ENCODE data around the gene CCDC8. TPM values are rescaled to one million over a fixed set of nuclear protein-coding genes. Genes with fewer than 3 reads are reported as not detected.
"Not testable (repeated sequence)": the region's sequence is repeated elsewhere in the genome, so short reads cannot be mapped to it uniquely, and the experiment has no call there.

CCDC8 gene
- total RNA-seq, 1 donor from 2014 or later: under 0.01 TPM

DNA sequence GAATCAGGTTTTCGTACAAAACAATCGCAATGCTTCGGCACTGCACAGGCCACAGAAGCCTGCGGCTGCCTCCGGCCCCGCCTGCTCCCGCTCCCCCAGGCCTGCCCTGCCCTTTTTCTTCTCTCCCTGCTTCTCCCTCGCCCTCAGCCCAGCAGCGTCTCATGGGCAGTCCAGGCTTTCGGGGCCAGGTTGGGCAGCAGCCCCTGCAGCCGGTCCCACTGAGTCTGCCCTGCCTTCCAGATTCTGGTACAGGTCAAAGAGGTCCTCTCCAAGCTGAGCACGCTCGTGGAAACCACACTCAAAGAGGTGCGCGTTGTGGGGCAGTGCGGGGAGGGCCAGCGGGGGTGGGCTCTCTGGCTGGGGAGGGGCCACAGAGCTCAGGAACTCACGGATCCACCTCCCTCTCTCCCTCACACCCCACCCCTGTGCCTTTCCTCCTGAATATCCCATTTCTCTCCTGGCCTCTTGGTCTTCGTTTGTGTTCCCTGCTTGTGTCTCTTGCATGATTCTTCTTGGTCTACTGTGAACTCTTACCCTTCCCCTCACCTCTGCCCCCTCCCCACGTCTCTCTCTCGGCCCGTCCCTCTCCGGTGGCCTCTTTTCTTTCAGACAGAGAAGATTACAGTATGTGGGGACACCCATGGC is 30.1 kb downstream of the CCDC8 start:
- no peak for DNase-seq (ENCODE audit: low read depth in 2 of 2)

DNA sequence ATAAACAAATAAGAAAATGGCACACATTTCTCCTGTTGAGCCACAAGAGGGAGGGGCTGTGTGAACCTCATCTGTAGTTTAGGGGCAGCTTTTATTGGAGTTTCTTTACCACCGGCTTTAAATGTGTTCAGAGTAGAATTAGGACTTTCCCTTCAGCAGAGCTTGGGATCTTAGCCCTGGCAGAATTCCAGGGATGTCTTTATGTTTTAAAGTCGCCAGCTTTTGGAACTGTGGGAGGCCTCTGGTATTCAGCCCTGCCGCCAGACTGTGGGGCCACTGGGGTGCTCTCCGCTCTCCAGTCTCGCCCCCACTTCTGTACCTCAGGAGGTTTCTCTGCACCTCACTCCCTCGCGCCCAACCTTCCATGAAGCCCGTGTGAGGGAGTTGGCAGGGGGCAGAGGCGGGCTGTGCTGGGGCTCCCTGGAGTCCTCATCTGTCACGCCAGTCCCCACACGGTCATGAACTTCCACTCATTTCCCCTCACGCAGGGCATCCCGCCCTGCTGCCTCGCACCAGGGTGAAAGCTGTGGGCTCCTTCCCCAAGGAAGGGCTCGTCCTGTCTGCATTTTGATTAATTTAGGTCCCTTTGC is 31.5 kb downstream of the CCDC8 start:
- DNase-seq (ENCODE audit: low read depth in 2 of 2): no peak

DNA sequence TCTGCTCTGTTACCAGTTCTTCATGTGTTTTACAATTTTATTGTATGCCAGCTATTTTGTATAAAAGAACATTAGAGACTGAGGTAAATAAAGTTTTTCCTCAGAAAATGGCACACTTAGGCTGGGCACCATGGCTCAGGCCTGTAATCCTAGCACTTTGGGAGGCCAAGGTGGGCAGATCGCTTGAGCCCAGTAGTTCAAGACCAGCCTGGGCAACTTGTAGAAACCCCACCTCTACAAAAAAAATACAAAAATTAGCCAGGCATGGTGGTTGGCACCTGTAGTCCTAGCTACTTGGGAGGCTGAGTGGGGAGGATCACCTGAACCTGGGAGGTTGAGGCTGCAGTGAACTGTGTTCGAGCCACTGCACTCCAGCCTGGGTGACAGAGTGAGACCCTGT is 32.0 kb downstream of the CCDC8 start:
- DNase-seq (ENCODE audit: low read depth in 2 of 2): no peak

DNA sequence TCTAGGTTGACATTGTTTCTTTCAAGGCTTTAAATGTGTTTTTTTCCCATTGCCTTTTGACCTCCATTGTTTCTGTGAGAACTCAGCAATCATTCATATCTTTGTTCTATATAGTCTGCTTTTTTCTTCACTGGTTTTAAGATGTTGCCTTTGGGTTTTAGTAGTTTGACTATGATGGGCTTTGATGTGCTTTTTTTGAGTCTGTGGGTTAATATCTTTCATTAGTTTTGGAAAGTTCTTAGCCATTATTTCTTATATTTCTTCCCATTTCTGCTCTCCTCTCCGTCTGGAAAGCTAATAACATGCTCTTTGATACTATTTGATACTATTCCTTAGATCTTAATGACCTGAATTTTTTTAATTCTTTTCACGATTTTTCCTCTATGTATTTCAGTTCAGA is 32.7 kb downstream of the CCDC8 start:
- DNase-seq (ENCODE audit: low read depth in 2 of 2): no peak

DNA sequence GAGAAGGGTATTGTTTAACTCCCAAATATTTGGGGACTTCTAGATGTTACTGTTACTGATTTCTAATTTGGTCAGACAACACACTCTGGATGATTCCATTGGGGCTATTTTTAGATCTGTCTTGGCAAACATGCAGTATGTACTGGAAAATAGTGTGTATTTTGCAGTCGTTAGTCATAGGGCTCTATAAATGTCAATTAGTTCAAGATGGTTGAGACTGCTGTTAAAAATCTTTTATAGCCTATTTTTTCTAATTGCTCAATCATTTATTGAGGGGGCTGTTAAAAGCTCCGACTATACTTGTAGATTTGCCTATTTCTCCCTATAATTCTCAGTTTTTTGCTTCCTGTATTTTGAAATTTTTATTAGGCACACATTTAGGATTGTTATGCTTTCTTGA is 35.1 kb downstream of the CCDC8 start:
- DNase-seq (ENCODE audit: low read depth in 2 of 2): peak; percentile 26 to 62

DNA sequence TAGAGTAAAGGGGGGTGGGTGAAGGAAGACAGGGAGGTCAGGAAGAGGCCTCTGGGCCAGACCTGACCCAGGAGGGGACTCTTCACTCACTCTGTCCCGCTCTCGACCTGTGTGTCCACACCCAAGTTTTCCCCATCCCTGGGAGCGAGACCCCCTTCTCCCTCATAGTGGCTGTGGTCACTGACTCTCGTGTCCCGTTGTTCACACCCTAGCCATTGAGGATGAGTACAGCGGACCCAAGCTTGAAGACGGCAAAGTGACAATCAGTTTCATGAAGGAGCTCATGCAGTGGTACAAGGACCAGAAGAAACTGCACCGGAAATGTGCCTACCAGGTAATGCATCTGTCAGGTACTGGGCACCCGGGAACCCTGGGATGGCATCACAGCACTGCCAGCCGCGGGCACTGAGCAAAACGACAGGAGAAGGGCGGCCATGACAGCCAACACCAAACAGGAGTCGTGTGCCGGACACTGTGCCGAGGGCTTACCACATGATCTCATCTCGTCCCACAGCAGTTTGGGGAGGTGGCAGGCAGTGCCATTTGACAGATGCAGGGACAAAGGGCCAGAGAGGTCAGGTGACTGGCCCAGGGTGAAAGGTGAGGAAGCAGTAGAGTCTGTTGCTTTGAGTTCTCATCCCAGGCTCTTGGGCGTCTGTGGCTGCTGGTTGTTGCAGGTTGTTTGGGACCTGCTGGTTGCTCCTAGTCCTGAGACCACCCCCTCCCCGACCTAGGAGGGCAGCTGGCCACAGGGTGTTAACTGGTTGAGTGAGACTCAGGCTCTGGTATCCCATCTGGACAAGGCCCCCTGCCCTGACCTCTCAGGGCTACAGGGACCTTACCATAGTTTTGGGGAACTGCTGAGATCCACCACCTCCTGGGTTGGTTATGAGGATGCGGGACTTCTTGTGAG is 36.9 kb downstream of the CCDC8 start:
- no peak for DNase-seq (ENCODE audit: low read depth in 2 of 2)

DNA sequence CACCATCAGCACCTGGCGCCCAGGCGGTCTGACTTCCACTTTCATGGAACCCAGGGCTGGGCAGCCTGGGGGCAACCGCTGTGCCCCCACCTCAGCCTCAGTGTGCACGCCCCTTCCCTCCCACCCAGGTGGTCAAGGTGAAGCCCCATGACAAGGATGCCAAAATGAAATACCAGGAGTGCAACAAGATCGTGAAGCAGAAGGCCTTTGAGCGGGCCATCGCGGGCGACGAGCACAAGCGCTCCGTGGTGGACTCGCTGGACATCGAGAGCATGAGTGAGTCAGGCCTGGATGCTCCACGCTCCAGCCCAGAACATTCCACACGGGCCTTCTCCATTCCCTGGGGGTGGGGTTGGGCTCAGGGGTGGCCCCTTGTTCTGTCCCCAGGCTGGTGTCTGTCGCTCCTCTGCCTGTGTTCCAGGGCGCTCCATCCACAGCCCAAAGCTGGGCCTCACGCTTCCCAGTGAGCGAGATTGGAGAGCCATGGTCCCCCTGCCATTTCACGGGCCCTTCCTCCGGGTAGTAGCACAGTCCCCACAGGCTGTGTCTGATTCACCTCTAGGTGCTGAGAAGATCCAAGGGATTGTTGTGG is 37.8 kb downstream of the CCDC8 start:
- not testable (repeated sequence) for DNase-seq (ENCODE audit: low read depth in 2 of 2)

DNA sequence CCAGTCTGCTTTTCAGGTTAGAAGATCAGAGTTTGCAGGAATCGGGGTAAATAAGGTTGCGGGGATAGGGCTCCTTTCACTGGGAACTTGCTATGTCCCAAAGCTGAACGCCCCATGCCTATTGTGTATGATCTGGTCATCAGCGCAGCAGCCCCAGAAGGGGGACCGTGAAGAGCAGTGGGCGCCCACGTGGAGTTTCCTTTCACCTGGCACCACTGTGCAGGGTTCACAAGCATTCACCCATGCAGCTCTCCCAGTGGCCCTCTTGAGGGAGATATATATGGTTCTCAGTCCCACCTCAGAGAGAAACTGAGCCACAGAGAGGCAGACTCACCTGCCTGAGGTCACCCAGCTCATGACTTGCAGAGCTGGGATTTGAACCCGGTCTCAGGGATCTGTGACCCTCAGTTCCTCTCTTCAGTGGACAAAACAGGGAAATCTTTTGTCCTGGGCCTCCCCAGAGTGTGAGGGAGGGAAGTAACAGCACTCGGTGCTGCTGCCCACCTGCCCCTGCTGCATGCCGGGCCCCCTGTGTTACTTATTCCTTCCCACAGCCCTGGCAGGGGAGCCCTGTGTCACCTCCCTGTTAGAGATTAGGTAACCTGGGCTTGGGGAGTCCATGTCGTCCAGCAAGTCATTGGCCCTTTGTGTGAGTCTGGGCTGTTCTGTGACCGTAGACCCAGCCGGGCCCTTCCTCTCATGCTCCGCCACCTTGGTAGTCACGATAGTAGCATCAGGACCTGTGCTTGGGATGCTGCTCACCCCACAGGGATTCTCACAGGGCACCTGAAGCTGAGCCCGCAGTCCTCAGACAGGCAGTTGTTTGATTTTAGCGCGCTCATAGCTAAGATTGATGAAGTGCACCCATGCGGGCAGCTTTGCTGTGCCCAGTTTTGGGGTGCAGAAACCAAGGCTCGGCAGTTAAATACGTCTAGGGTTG is 38.6 kb downstream of the CCDC8 start:
- DNase-seq (ENCODE audit: low read depth in 2 of 2): no peak

DNA sequence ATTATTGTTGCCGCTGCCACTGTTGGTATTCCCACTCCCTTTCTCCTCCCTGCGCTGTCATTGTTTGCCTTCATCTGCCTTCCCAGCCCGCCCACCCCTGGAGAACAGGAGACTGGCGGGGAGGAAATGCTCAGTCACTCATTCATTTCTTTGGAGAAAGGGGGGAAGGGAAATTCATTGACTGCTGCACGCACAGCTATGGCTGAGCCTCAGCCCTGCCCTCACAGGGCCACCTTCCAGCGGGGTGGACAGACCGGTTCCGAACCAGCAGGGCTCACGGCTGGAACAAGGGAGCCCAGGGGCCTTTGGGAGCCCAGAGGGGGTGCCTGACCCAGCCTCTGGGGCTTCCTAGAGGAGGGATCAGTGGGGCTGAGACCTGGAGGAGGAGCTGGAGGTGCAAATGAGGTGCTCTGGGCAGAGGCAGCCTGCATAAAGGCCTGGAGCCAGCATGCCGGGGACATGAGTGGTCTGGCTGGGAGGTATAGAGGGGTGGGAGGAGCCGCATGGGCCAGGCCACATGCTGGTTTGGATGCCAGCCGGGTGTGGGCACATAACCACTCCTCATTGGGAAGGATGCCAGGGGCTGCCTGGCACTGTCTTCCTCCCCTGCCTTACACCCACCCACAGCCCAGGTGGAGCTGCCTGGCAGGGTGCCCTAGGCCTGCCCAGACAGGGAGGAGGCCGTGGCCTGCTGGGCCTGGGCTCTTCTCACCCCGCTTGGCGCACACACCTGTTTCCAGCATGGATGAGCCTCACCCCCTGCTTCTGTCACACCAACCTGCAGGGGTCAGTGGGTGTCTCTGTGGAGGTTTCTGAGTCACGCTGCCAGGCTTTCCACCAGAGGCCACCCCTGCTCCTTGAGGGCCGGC is 39.6 kb downstream of the CCDC8 start:
- peak; percentile 50 to 74 for DNase-seq (ENCODE audit: low read depth in 2 of 2)

DNA sequence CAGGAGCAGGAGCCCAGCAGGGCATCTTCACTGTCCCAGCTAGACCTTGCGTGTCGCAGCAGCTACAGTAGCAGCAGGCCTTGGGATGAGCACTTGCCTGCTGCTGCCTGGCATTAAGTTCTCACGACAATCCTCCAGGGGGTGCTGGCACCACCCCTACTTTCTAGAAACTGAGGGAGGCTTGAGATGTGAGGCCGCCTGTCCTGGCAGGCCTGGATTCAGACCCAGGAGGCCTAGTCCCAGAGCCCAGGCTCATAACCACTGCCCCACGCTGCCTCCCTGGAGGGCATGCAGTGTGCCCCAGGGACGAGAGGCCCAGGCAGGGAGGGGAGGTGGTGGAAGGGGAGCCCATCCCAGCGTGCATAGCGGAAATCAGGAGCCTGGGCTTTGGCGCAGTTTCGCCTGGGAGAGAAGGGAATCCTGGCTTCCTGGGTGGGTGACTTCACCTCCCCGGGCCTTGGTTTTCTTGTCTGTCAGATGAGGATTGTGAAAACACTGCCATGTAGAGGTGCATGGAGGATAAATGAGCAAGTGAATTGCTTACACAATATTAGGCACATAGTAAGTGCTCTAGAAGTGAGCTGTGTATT is 40.4 kb downstream of the CCDC8 start:
- DNase-seq (ENCODE audit: low read depth in 2 of 2): peak; percentile 29 to 52

DNA sequence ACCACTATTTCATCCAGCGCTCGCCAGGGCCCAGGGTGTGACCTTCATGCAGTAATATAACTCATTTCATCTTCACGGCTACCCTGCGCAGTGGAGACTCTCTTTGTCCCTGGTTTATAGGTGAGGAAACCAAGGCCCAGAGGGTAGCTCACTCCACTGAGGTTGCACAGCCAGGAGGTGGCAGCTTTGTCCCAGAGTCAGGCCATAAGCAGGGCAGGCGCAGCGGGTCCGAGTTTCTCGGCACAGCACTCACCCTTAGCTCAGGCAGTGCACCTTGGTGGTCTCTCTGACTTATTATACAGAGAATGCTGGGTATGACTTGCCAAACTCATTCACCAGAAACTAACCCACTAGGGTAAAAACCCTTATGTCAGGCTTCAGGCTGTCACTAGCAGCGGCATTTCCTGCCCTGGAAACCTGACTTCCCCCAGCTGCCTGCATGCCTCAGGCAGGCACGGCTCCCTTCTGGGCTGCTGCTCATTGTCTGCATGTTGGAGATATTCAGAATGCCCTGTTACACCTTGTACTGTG is 41.9 kb downstream of the CCDC8 start:
- peak; percentile 52 to 62 for DNase-seq (ENCODE audit: low read depth in 2 of 2)

DNA sequence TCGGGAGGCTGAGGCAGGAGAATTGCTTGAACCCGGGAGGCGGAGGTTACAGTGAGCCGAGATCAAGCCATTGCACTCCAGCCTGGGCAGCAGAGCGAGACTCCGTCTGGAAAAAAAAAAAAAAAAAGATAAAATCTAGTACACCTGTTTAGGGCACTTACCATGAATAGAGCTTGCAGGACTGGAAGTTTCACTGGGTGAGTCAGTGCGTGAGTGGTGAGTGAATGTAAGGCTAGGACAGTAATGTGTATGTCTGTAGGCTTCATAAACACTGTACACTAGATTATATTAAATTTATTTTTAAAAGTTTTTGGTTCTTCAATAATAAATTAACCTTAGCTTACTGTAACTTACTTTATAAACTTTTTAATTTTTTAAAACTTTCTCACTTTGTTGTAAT is 43.5 kb downstream of the CCDC8 start:
- DNase-seq (ENCODE audit: low read depth in 2 of 2): no peak

DNA sequence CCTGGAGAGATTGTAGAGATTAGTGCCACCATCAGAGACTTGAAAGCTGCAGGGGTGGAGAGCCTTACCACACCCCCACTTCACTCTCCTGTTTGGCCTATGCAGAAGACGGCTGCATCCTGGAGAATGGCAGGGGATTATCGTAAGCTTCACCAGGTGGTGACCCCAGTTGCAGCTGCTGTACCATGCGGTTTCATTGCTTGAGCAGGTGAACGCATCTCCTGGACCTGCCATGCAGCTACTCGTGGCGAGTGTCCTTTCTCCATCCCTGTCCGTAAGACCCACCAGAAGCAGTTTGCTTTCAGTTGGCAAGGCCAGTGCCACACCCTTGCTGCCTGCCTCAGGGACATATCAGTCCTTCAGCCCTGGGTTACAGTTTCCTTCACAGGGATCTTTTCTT is 45.2 kb downstream of the CCDC8 start:
- no peak for DNase-seq (ENCODE audit: low read depth in 2 of 2)

DNA sequence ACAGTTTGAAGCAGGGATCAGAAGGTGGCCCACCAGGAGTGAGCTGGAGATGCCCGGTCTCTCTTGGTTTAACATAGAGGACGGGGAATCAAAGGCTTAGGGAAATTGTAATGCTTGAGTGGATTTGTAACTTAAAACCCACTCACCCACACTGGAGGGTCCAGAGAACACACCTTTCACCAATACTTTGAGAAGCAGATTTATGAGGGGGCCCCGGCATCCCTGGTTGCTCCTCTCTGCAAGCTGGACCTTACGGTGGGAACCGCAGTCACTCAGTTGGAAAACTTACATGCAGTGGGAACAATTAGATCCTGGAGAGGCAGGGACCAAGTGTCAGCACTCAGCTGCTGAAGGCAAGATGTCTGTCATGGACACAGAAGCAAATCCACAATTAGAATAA is 45.9 kb downstream of the CCDC8 start:
- no peak for DNase-seq (ENCODE audit: low read depth in 2 of 2)

DNA sequence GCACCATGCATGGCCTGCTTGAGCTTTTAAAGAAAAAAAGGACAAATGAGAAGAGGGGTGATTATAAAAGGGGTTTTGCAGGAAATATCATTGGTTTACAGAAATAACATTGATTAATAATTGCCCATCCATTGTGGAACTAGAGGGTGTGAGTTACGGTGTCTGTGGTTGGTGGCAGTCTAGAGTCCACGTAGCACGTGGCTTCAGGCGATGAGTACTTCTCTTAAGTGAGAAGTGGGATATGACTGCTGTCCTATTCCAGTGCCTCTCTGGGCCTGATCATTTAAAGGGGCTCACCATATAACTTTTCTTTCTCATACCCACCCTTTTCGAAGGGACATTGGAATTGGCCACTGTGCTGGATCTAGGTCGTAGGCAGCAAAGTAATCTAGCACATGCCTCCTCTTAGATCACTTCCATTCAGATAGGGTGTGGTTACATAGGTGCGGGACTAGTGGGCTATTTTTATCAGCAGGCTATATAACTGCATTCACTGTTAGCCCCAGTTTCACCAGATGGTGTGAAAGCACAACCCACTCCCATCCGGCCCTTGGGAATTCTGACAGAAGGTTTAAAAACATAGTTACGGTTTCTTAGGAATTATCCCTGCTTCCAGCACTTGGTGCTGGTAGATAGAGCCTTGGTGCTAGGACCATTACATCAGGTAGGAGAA is 46.6 kb downstream of the CCDC8 start:
- DNase-seq (ENCODE audit: low read depth in 2 of 2): no peak

DNA sequence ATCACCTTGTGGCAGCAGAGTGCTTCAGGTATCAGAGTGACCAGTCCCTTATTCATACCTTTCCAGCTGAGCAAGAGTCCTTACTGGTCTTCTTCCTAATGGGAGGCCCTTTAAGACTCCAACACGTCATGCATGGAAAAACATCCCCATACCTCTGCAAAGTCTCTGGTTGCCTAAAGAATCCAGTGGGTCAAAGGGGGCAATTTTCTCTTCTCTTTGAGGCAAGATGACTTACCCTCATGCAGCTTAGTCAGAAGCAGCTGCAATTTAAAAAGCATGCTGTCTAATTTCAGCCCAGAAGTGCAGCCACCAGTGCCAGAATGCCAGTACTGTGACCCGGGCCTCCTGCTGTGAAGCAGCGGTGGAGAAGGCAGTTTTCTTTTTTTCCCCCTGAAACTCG is 47.8 kb downstream of the CCDC8 start:
- DNase-seq (ENCODE audit: low read depth in 2 of 2): no peak

DNA sequence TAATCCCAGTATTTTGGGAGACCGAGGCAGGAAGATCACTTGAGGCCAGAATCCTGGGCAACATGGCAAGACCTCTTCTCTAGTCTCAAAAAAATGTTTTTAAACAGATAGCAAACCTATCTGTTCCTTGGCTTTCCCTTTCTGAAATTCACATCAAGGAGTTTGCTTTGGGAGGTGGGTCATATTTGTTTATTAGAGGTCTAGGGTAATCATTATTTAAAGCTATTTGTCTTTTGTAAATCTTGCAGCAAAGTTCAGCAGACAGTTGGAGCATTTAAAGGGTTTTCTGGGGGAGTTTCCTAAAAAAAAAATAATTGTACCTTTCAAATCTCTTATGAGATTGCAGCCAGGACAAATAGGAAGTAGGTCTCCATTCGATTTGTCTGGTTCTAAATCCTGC is 49.0 kb downstream of the CCDC8 start:
- DNase-seq (ENCODE audit: low read depth in 2 of 2): no peak

DNA sequence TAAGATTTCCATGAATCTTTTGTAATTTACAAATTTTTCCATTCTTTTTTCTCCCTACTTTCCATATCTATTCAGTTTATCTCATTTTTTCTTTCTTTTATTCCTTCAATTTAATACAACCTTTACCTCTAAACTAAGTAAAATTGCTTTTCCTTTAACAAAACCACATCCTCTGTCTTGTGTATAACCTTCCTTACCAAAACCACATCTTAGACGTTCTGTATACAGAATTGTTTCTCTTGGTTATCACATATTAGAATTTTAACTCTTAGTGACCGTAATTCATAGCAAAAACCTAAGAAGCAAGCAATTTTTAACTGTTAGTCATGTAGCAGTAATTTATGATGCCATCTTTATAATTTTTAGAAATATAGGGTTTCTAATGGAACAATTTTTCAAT is 51.4 kb downstream of the CCDC8 start:
- no peak for DNase-seq (ENCODE audit: low read depth in 2 of 2)

All from lung microvascular endothelial cell (primary cell).